Transverse colon (tissue), 4 donors: ENCODE measurements around the gene GTF2F2. TPM values are rescaled to one million over a fixed set of nuclear protein-coding genes. Genes with fewer than 3 reads are reported as not detected.

Source experiments
- DNase-seq: peaks from one replicate; pipeline ENCODE4 v3.0.0-alpha.2; 2019
- H3K27ac ChIP-seq, 4 donors: fragments of 200-600 bp; sonication (generic); 2 replicates each; pipeline ENCODE4 v1.5.1; 2016 to 2018; ENCODE audit warnings: inconsistent platforms in 4 of 4
- H3K27me3 ChIP-seq: fragments of 200-600 bp; sonication (generic); 2 replicates; pipeline ENCODE4 v1.5.1; 2017; ENCODE audit warnings: inconsistent platforms
- H3K36me3 ChIP-seq, 4 donors: fragments of 200-600 bp; sonication (generic); 2 replicates each; pipeline ENCODE4 v1.5.1; 2017 to 2019; ENCODE audit warnings: inconsistent platforms in 4 of 4
- H3K4me1 ChIP-seq, 4 donors: fragments of 200-600 bp; sonication (generic); 2 replicates each; pipeline ENCODE4 v1.5.1; 2017 to 2020; ENCODE audit warnings: inconsistent platforms in 4 of 4
- H3K4me3 ChIP-seq, 4 donors: fragments of 200-600 bp; sonication (generic); 1 replicate in 1 of 4; 2 replicates in 3 of 4; pipeline versions ENCODE4 v1.5.1 to v1.6.1; 2017 to 2019; ENCODE audit warnings: inconsistent platforms in 4 of 4
- H3K9me3 ChIP-seq, 2 donors: fragments of 200-600 bp; sonication (generic); 2 replicates each; pipeline ENCODE4 v1.5.1; 2017 to 2019; ENCODE audit warnings: inconsistent platforms in 2 of 2
- EP300 ChIP-seq: sonication (generic); formaldehyde crosslinking; IDR thresholded peaks from one replicate; pipeline ENCODE4 v1.6.1; 2017; ENCODE audit warnings: antibody characterized with exemption, low read depth
- POLR2A ChIP-seq: fragments of 450-650 bp; IDR thresholded peaks from one replicate; pipeline ENCODE4 v1.6.1; 2016; ENCODE audit warnings: antibody characterized with exemption, mild to moderate bottlenecking, moderate library complexity
- POLR2AphosphoS5 ChIP-seq, 3 donors: sonication (generic); formaldehyde crosslinking; IDR thresholded peaks; one replicate each; pipeline ENCODE4 v1.6.1; 2016; ENCODE audit warnings: antibody characterized with exemption in 3 of 3
- WGBS, 2 donors: methylation state at CpG; one replicate each; pipeline ENCODE4 v1.1.5; 2018; ENCODE audit warnings: low coverage in 1 of 2; 5-methylcytosine and 5-hydroxymethylcytosine counted together
- in situ Hi-C, 4 donors: fragments of 200-750 bp; cut with MboI; loops; one replicate each; pipeline versions ENCODE4 v1.15.0 to v1.15.1; 2017; ENCODE audit warnings: low sequenced_read_pairs in 3 of 4, low pct_ligation_motif_present in 1 of 4, low pct_unique_long_range_greater_than_20kb in 1 of 4
- intact Hi-C: fragments of 100-400 bp; cut with DNase I; formaldehyde crosslinking; loops from one replicate; pipeline ENCODE4 v1.15.1; 2023; ENCODE audit warnings: low total_unique reads
- total RNA-seq, 4 donors: library from RNA; depleted of rRNA; stranded (reverse); fragments of >200 nt; gene quantifications; one replicate each; pipeline ENCODE4 v1.1.0, GENCODE V29; 2016
- TF ChIP-seq, protein P1 (sequence below), 5 experiments: fragments of 200-600 bp in 3 of 5; fragments of 450-650 bp in 2 of 5; sonication (generic) in 3 of 5; IDR thresholded peaks; 1 replicate in 2 of 5; 2 replicates in 3 of 5; pipeline ENCODE4 v1.5.1; 2016 to 2017; ENCODE audit warnings: antibody characterized with exemption in 5 of 5, inconsistent platforms in 3 of 5, mild to moderate bottlenecking in 2 of 5, moderate library complexity in 1 of 5

The GTF2F2 gene
- total RNA-seq, 4 donors from 2014 or later, result 6.8 to 23.8 (median 13.5) TPM

DNA sequence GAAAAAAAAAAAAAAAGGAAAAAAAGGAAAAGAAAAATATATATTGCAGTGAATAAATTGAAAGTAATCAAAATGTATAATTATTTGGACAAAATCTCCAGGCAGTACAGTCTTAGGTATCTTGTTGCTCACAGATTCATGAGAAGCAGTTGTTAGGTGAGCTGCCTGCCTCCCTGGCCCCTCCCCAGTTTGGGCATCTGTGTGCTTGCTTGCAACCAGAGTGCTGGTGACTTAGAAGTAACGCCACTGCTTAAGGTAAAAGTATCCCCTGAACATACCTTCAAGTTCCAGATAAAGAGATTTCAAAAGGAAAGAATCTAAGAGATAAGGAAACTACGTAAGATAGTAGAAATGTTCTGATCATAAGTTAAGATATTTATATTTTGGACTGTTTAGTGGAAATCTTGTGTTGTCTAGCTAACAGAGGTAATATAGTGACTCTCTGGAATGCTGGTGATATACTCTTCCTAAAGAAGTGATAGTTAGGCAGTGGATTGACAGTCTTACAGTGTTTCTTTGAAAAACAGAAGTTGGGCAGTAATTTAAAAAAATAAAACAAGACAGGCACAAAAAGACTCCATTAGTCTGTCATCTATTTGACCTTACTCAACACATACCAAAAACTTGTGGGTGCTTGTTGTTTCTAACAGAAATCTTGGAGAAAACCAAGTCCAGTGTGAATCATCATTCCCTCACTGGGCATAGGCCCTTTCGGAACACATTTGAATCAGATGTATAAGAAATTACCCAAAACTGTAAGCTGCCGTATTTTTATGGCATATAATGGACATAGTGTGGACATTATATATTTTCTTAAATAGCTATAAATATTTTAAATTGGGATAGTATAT is 118.9 kb downstream of the GTF2F2 start:
- in situ Hi-C loops (no loop called here), intact Hi-C loops (no loop called here)
- H3K27ac ChIP-seq, result no peak overlapping the region
- TF ChIP-seq EP300 (no peak), POLR2A (no peak), POLR2AphosphoS5 (IDR thresholded peaks at IDR 0.05) (no peak)
- TF ChIP-seq, protein P1, sequence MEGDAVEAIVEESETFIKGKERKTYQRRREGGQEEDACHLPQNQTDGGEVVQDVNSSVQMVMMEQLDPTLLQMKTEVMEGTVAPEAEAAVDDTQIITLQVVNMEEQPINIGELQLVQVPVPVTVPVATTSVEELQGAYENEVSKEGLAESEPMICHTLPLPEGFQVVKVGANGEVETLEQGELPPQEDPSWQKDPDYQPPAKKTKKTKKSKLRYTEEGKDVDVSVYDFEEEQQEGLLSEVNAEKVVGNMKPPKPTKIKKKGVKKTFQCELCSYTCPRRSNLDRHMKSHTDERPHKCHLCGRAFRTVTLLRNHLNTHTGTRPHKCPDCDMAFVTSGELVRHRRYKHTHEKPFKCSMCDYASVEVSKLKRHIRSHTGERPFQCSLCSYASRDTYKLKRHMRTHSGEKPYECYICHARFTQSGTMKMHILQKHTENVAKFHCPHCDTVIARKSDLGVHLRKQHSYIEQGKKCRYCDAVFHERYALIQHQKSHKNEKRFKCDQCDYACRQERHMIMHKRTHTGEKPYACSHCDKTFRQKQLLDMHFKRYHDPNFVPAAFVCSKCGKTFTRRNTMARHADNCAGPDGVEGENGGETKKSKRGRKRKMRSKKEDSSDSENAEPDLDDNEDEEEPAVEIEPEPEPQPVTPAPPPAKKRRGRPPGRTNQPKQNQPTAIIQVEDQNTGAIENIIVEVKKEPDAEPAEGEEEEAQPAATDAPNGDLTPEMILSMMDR (IDR thresholded peaks at IDR 0.05), result no peak
- H3K27me3 ChIP-seq, result no peaks in the 10 kb centered on the region
- 92 to 98% methylated on average over 4 of the region's 4 CpGs for WGBS, 2 donors
- peaks cover 6 to 38% (median 30%) of the 10 kb centered on the region in 4 donors for H3K4me1 ChIP-seq
- no peak overlapping the region for H3K4me3 ChIP-seq
- no peak for DNase-seq
- H3K9me3 ChIP-seq, result no peaks in the 10 kb centered on the region
- H3K36me3 ChIP-seq, result no peaks in the 10 kb centered on the region

DNA sequence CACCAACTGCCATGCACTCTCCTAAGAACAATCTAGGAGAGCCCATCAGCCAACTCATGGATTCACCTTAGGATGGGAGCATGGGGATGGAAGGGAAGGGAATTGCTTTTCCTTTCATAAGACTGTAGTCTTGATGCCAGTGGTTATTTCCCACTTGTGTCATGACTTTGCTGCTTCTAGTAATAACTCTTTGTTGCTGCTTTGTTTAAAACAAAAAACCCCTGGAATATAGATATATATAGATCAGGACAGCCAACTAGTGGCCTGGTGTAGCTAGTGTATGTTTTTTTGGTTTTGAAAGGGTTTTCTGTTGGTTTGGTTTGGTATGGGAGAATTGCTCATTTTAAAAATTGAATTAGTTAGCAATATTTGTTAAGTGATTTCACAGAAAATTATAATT is 119.8 kb downstream of the GTF2F2 start:
- in situ Hi-C loops, result no loop called here
- intact Hi-C loops, result no loop called here
- Histone ChIP-seq H3K4me3 (no peak overlapping the region), H3K27me3 (no peaks in the 10 kb centered on the region), H3K36me3 (no peaks in the 10 kb centered on the region), H3K27ac (no peak overlapping the region), H3K9me3 (no peaks in the 10 kb centered on the region), H3K4me1 (peaks cover 6 to 44% (median 32%) of the 10 kb centered on the region in 4 donors)
- TF ChIP-seq POLR2AphosphoS5 (IDR thresholded peaks at IDR 0.05), result no peak
- TF ChIP-seq, protein P1 (IDR thresholded peaks at IDR 0.05), result no peak
- no peak for TF ChIP-seq EP300
- no peak for DNase-seq

DNA sequence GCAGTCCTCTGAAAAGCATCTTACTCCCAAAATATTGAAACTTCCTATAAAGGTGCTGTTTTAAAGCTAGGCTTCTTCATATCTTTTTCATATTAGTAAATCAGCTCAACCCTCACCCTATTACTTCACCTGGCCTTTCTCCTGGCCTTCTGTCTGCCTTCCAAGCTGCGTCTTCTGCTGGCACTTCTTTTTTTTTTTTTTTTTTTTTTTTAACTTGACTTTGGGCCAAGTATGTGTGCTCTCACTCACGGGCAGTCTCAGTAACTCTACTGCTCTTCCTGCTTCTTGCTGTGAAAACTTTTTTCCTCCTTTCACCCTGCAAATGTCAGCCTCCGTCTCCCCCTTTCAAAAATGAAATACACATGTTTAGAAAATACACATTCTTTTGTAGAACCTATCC is 121.8 kb downstream of the GTF2F2 start:
- 14 to 16% methylated on average over 3 of the region's 3 CpGs for WGBS, 2 donors
- peak overlapping the region; percentile 62 to 82 (median 70) for H3K27ac ChIP-seq
- no peaks in the 10 kb centered on the region for H3K9me3 ChIP-seq
- H3K4me1 ChIP-seq, result peaks cover 6 to 30% (median 26%) of the 10 kb centered on the region in 4 donors
- in situ Hi-C loops (no loop called here), intact Hi-C loops (no loop called here)
- no peak for TF ChIP-seq POLR2A
- no peak for TF ChIP-seq POLR2AphosphoS5 (IDR thresholded peaks at IDR 0.05)
- TF ChIP-seq EP300, result no peak
- TF ChIP-seq, protein P1 (IDR thresholded peaks at IDR 0.05), result no peak
- no peaks in the 10 kb centered on the region for H3K36me3 ChIP-seq
- peak; percentile 33 for DNase-seq
- peak overlapping the region in 1 of 4 donors; percentile 8 for H3K4me3 ChIP-seq
- H3K27me3 ChIP-seq, result no peaks in the 10 kb centered on the region

DNA sequence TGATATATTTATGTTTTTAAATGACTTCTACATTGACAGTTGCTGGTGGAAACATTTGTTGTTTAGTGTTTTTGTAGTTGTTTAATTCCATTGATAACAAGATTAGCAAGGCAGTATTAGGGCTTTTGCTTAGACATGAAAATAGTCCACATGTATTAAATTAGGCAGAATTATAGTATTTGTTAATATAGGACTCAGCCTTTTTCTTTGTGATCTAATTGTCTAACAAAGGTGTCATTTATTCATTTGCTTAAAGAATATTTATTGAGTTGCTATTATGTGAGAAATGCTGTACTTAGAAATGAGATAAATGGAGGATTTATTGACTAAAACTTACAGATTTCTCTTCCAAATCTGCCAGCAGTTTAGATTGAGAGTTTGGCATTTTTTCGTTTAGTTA is 122.2 kb downstream of the GTF2F2 start:
- peaks cover 6 to 30% (median 26%) of the 10 kb centered on the region in 4 donors for H3K4me1 ChIP-seq
- no peaks in the 10 kb centered on the region for H3K27me3 ChIP-seq
- in situ Hi-C loops (no loop called here), intact Hi-C loops (no loop called here)
- H3K27ac ChIP-seq, result peak overlapping the region; percentile 62 to 82 (median 70)
- no peak for DNase-seq
- H3K36me3 ChIP-seq, result no peaks in the 10 kb centered on the region
- H3K9me3 ChIP-seq, result no peaks in the 10 kb centered on the region
- no peak for TF ChIP-seq POLR2A
- TF ChIP-seq, protein P1 (IDR thresholded peaks at IDR 0.05), result no peak
- no peak for TF ChIP-seq POLR2AphosphoS5 (IDR thresholded peaks at IDR 0.05)
- TF ChIP-seq EP300, result no peak
- H3K4me3 ChIP-seq, result peak overlapping the region in 1 of 4 donors; percentile 8
- 54 to 64% methylated on average over 1 of the region's 1 CpG for WGBS, 2 donors
